H1 (cell line): ENCODE results near the gene BCL2L13.

ENCODE experiments used
- CEBPB ChIP-seq: IDR thresholded peaks from 2 replicates; pipeline ENCODE4 v1.6.1; 2012; ENCODE audit warnings: low read depth, low read length
- EGR1 ChIP-seq: IDR thresholded peaks from 2 replicates; pipeline ENCODE4 v1.6.1; 2011; ENCODE audit warnings: low read depth, low read length, borderline replicate concordance
- EZH2 ChIP-seq: fragments of 200-600 bp; sonication (generic); IDR thresholded peaks from 2 replicates; pipeline ENCODE4 v1.7.1; 2012; ENCODE audit warnings: low read depth, mild to moderate bottlenecking, moderate library complexity, low read length, inconsistent platforms; ENCODE audit not compliant: severe bottlenecking
- KDM5A ChIP-seq: fragments of 200-600 bp; IDR thresholded peaks from 2 replicates; pipeline ENCODE4 v1.7.1; 2012; ENCODE audit warnings: mild to moderate bottlenecking, low read length, inconsistent platforms, mixed read lengths
- POLR2A ChIP-seq, 2 experiments: IDR thresholded peaks; 1 replicate in 1 of 2; 2 replicates in 1 of 2; pipeline ENCODE4 v1.6.1; 2011; ENCODE audit warnings: low read depth in 2 of 2, low read length in 2 of 2, mild to moderate bottlenecking in 2 of 2; ENCODE audit errors: control extremely low read depth in 1 of 2
- TCF12 ChIP-seq: IDR thresholded peaks from 2 replicates; pipeline ENCODE4 v1.6.1; 2011; ENCODE audit warnings: low read depth, mild to moderate bottlenecking, low read length
- TF ChIP-seq, protein P1 (sequence below): IDR thresholded peaks from 2 replicates; pipeline ENCODE4 v1.6.1; 2011; ENCODE audit warnings: low read depth, mild to moderate bottlenecking, low read length; ENCODE audit not compliant: insufficient read depth

DNA sequence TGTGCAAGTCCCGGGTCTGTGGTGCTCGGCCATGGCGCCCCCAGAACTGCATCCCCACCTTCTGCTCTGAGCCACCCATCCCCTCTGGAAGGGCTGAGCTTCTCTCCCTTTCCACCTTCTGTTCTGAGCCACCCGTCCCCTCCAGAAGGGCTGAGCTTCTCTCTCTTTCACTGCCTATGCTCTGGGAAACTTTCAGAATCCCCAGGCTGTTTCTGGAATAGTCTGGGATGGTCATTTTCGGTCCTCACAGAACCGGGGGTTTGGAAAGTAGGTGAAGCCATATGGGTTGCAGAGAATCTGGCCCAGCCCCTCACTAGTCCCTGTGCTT, 139.1 kb downstream of the BCL2L13 start:
- TF ChIP-seq EZH2: no peak
- TF ChIP-seq TCF12: no peak
- TF ChIP-seq, protein P1, sequence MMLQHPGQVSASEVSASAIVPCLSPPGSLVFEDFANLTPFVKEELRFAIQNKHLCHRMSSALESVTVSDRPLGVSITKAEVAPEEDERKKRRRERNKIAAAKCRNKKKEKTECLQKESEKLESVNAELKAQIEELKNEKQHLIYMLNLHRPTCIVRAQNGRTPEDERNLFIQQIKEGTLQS: no peak
- TF ChIP-seq POLR2A (IDR thresholded peaks at IDR 0.05; ENCODE audit: control extremely low read depth in 1 of 2, low read depth in 2 of 2, low read length in 2 of 2): no peak
- TF ChIP-seq CEBPB: no peak
- no peak for TF ChIP-seq KDM5A
- TF ChIP-seq EGR1: no peak
